Panc1 (cell line): ENCODE measurements around the gene TOE1. TPM values are rescaled to one million over a fixed set of nuclear protein-coding genes. Genes with fewer than 3 reads are reported as not detected.

Source experiments
- ATAC-seq: fragments of 200-7000 bp; cut with Tn5 transposase; 2 replicates; pipeline ENCODE4 v1.9.1; 2020; ENCODE audit warnings: mild to moderate bottlenecking, moderate library complexity
- BruUV-seq: library from RNA; stranded (reverse); fragments of 400-500 nt; replicated peaks from 2 replicates; lab custom pipeline; 2021; lab: Mats Ljungman, UMichigan
- CTCF ChIA-PET: fragments of 300-600 bp; sonication (Branson Sonifier 250); formaldehyde crosslinking; loops from one replicate; lab custom pipeline; 2022; ENCODE audit warnings: antibody characterized with exemption; lab: Charles Lee
- POLR2A ChIA-PET: fragments of 300-600 bp; sonication (Branson Sonifier 250); formaldehyde crosslinking; loops from one replicate; lab custom pipeline; 2022; ENCODE audit warnings: antibody characterized with exemption; lab: Charles Lee
- DNase-seq: peaks from one replicate; pipeline ENCODE4 v3.0.0-alpha.2; 2010; ENCODE audit warnings: low read depth, low spot score
- H3K27ac ChIP-seq: 2 replicates; pipeline ENCODE4 v1.5.1; 2011; ENCODE audit warnings: mild to moderate bottlenecking, low read length, inconsistent platforms
- H3K27me3 ChIP-seq: fragments of 200-500 bp; sonication (Bioruptor generic); 2 replicates; pipeline ENCODE4 v1.6.0; 2014; ENCODE audit warnings: low read length, inconsistent platforms; ENCODE audit not compliant: control insufficient read depth, insufficient read depth
- H3K36me3 ChIP-seq: fragments of 200-500 bp; sonication (Bioruptor generic); 2 replicates; pipeline ENCODE4 v1.5.1; 2014; ENCODE audit warnings: inconsistent platforms, mild to moderate bottlenecking, low read length, moderate library complexity; ENCODE audit not compliant: control insufficient read depth, insufficient read depth
- H3K4me1 ChIP-seq: 2 replicates; pipeline ENCODE4 v1.5.1; 2011; ENCODE audit warnings: inconsistent platforms, mild to moderate bottlenecking, low read length, moderate library complexity; ENCODE audit not compliant: control insufficient read depth, insufficient read depth
- H3K4me3 ChIP-seq, 2 experiments: 2 replicates each; pipeline ENCODE4 v1.5.1; 2011 to 2012; ENCODE audit warnings: low read depth in 2 of 2, low read length in 2 of 2, mild to moderate bottlenecking in 2 of 2, inconsistent platforms in 1 of 2, moderate library complexity in 1 of 2
- H3K9me3 ChIP-seq: fragments of 200-500 bp; sonication (Bioruptor generic); 2 replicates; pipeline ENCODE4 v1.5.1; 2014; ENCODE audit warnings: low read depth, mild to moderate bottlenecking, inconsistent platforms, low read length, moderate library complexity; ENCODE audit not compliant: control insufficient read depth, insufficient read depth
- POLR2AphosphoS5 ChIP-seq: IDR thresholded peaks from 2 replicates; pipeline ENCODE4 v1.6.1; 2012; ENCODE audit warnings: mild to moderate bottlenecking, low read depth, low read length, moderate library complexity
- SIN3A ChIP-seq: IDR thresholded peaks from 2 replicates; pipeline ENCODE4 v1.6.1; 2012; ENCODE audit warnings: low read depth, mild to moderate bottlenecking, low read length, moderate library complexity, borderline replicate concordance; ENCODE audit not compliant: insufficient read depth
- TCF7L2 ChIP-seq: IDR thresholded peaks from 2 replicates; pipeline ENCODE4 v1.6.1; 2011; ENCODE audit warnings: mild to moderate bottlenecking, low read depth, low read length, inconsistent platforms
- in situ Hi-C: cut with HindIII; loops from 2 replicates; pipeline ENCODE4 v1.10.0; 2016; ENCODE audit warnings: low sequenced_read_pairs, low pct_unique_long_range_greater_than_20kb
- intact Hi-C: fragments of 100-400 bp; cut with micrococcal nuclease; formaldehyde crosslinking; loops from one replicate; pipeline ENCODE4 v1.10.0; 2022; ENCODE audit not compliant: unreplicated experiment
- total RNA-seq: library from RNA; stranded (reverse); gene quantifications from one replicate; pipeline ENCODE4 v1.2.1, GENCODE V29; 2021; ENCODE audit not compliant: unreplicated experiment
- TF ChIP-seq, protein P1 (sequence below): fragments of 450-650 bp; IDR thresholded peaks from 2 replicates; pipeline ENCODE4 v1.5.1; 2017; ENCODE audit warnings: mild to moderate bottlenecking
- TF ChIP-seq, protein P2 (sequence below), 2 experiments: IDR thresholded peaks; 2 replicates each; pipeline ENCODE4 v1.6.1; 2011 to 2012; ENCODE audit warnings: low read depth in 2 of 2, control low read depth in 1 of 2, low read length in 1 of 2, mild to moderate bottlenecking in 1 of 2, moderate library complexity in 1 of 2; ENCODE audit not compliant: insufficient read depth in 1 of 2

TOE1 gene
- total RNA-seq, 1 experiment from 2014 or later = 14.3 TPM

DNA sequence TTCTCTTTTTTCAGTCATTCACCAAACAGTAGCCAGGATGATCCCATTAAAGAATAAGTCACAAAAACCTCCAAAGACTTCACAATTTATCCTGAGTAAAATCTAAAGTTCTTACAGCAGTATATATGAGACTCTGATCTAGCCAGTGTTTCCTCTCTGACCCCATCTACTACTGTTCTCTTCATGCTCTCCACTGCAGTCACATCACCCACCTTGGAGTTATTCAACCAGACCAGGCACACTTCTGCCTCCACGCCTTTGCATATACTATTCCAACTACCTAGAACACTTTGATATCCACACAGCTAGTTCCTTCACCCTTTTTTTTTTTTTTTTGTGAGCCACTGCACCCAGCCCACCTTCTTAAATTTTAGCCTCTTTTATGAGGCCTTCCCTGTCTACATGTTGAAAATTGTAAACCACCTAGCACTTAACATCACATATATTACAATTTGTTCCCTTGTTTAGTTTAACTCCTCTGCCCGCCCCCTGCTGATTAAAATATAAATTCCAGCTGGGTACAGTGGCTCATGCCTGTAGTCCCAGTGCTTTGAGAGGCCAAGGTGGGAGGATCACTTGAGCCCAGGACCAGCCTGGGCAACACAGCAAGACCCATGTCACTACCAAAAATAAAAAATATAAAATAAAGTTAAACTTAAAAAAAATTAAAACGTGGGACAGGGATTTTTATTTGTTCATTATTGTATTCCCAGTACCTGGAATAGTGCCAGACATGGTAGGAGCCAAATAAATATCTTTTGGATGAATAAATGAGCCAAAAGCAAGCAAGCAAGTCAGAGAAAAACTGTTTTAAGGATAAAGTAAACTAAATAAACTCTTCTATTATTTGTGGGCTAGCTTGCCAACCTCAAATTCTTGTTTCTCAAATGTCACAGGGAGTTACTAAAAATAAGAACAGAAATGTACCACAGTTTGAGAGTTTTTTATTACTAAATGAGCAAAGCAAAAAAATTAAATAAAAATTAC lies 35.4 kb downstream of the TOE1 start:
- ATAC-seq (no peak), DNase-seq (no peak)
- TF ChIP-seq SIN3A (no peak), TCF7L2 (no peak), POLR2AphosphoS5 (no peak)
- TF ChIP-seq, protein P1, sequence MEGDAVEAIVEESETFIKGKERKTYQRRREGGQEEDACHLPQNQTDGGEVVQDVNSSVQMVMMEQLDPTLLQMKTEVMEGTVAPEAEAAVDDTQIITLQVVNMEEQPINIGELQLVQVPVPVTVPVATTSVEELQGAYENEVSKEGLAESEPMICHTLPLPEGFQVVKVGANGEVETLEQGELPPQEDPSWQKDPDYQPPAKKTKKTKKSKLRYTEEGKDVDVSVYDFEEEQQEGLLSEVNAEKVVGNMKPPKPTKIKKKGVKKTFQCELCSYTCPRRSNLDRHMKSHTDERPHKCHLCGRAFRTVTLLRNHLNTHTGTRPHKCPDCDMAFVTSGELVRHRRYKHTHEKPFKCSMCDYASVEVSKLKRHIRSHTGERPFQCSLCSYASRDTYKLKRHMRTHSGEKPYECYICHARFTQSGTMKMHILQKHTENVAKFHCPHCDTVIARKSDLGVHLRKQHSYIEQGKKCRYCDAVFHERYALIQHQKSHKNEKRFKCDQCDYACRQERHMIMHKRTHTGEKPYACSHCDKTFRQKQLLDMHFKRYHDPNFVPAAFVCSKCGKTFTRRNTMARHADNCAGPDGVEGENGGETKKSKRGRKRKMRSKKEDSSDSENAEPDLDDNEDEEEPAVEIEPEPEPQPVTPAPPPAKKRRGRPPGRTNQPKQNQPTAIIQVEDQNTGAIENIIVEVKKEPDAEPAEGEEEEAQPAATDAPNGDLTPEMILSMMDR = no peak; the same call in 1 of the 2 replicates
- TF ChIP-seq, protein P2, sequence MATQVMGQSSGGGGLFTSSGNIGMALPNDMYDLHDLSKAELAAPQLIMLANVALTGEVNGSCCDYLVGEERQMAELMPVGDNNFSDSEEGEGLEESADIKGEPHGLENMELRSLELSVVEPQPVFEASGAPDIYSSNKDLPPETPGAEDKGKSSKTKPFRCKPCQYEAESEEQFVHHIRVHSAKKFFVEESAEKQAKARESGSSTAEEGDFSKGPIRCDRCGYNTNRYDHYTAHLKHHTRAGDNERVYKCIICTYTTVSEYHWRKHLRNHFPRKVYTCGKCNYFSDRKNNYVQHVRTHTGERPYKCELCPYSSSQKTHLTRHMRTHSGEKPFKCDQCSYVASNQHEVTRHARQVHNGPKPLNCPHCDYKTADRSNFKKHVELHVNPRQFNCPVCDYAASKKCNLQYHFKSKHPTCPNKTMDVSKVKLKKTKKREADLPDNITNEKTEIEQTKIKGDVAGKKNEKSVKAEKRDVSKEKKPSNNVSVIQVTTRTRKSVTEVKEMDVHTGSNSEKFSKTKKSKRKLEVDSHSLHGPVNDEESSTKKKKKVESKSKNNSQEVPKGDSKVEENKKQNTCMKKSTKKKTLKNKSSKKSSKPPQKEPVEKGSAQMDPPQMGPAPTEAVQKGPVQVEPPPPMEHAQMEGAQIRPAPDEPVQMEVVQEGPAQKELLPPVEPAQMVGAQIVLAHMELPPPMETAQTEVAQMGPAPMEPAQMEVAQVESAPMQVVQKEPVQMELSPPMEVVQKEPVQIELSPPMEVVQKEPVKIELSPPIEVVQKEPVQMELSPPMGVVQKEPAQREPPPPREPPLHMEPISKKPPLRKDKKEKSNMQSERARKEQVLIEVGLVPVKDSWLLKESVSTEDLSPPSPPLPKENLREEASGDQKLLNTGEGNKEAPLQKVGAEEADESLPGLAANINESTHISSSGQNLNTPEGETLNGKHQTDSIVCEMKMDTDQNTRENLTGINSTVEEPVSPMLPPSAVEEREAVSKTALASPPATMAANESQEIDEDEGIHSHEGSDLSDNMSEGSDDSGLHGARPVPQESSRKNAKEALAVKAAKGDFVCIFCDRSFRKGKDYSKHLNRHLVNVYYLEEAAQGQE (IDR thresholded peaks at IDR 0.05; ENCODE audit: insufficient read depth in 1 of 2, low read depth in 2 of 2, low read length in 1 of 2) = no peak
- Histone ChIP-seq H3K27me3 (no peaks in the 10 kb centered on the region), H3K36me3 (no peaks in the 10 kb centered on the region), H3K4me3 (no peak overlapping the region), H3K27ac (no peak overlapping the region), H3K4me1 (no peaks in the 10 kb centered on the region), H3K9me3 (no peaks in the 10 kb centered on the region)
- in situ Hi-C loops = no loop called here
- intact Hi-C loops = no loop called here
- ChIA-PET POLR2A (no interaction called here), CTCF (interaction anchor here (0.5 to 0.6 kb wide), 3 partner anchors 16 to 104 kb away, joined by 3 to 5 read pairs (median 3); no protein-coding TSS in a partner anchor)
- no TSS peak for BruUV-seq

DNA sequence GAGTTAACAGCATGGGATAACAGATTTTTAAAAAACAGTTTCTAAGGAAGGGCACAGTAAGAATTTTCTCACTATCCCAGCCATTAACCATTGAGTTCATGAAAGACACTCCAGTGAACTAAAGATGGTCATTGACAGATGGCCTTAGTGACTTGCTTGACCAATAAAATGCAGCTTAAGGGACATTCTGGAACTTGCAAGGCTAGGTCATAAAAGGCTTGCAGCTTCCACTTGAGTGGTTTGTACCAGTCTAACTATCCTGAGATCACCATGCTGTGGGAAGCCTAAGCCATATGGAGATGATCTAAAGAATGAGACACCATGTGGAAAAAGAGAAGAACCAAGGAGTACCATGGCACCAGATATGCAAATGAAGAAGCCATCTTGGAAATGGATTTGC lies 38.2 kb downstream of the TOE1 start:
- no TSS peak for BruUV-seq
- Histone ChIP-seq H3K9me3 (no peaks in the 10 kb centered on the region), H3K27me3 (no peaks in the 10 kb centered on the region; the same call in 1 of the 2 replicates), H3K4me3 (no peak overlapping the region), H3K36me3 (no peaks in the 10 kb centered on the region), H3K4me1 (no peaks in the 10 kb centered on the region), H3K27ac (no peak overlapping the region)
- intact Hi-C loops (no loop called here), in situ Hi-C loops (no loop called here)
- ATAC-seq = no peak
- no peak for TF ChIP-seq SIN3A
- TF ChIP-seq, protein P2 (IDR thresholded peaks at IDR 0.05; ENCODE audit: insufficient read depth in 1 of 2, low read depth in 2 of 2, low read length in 1 of 2) = no peak
- no peak for TF ChIP-seq POLR2AphosphoS5
- TF ChIP-seq, protein P1 = no peak
- no peak for TF ChIP-seq TCF7L2
- CTCF ChIA-PET = no interaction called here
- DNase-seq = no peak
- POLR2A ChIA-PET = no interaction called here
